Midbrain (tissue), 1 donor: ENCODE results near the gene SF3B5.
A peak's percentile ranks its signal among the peaks of the same experiment; 100 is the strongest.
"Not testable (repeated sequence)": the region's sequence is repeated elsewhere in the genome, so short reads cannot be mapped to it uniquely, and the experiment has no call there.

Source experiments
- DNase-seq: peaks from one replicate; lab custom pipeline; 2025; lab: John Stamatoyannopoulos, UW

The SF3B5 gene

DNA sequence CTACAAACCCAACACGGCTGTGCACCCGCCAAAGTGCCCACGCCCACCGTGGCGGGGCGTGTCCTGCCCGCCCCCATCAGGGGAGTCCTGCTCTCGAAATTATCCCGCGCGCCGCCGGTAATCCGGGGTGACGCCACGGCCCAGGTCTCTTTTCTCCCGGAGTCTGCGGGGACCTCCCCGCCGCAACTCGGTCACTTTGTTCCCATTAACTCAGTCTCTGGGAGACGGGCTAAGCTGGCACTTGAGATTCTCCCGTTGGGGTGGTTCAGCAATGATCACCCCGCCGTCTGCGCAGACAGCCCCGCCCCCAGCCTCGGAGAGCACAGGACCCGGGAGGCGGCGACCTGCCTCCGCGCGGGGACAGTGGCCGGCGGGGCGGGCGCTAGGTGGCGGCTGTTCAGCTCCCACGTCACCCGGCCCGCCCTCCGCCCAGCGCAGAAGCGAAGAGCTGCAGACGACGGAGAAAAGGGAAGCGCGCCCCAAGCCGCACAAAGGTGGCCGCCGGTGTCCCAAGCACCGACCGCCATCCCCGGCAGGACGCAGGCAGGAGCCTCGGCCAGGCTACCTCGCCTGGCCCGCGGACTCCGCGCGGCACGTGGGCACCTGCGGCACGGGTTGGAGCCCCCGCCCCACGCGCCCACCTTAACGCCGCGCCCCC, 31.5 kb downstream of the SF3B5 start:
- peak; percentile 63 for DNase-seq

DNA sequence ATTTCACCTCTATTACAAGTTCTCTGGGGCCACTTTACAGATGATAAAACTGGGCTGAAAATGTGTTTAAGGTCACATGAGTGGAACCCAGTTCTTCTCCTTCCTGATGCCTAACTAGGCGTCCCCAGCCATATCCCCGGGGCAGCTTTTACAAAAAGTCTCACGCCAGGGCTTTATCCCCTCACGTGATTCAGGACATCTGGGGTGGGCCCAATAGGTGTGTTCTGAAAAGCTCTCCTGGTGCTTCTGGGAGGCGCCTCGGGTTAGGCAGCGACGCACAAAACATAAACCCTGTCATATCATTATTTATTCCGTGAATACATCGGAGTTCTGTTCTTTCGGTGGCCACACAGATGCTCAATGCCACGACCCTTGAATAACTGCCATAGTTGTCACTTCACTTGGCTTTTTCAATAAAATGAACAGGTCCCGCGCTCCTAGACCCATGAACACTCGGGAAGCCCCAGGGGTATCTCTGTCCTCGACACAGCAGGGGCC, 32.1 kb downstream of the SF3B5 start:
- DNase-seq, result no peak

DNA sequence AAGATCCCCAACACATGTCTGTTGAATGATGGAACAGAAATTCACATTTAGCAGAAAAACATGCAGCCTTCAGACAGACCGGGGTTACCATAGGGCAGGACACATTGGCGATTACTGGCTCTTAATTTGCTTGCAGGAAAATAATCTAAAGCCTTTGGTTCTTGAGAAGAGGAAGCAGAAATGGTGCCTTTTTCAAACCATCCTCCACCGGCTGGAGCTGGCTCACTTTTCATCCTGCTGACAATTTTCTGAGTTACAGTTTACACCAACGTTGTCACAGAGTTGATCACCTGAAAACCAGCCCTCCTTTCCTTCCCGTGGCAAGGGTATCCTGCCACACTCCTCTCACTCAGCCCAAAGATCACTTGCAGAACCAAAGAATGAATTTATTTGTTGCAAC, 32.6 kb downstream of the SF3B5 start:
- no peak for DNase-seq

GRCh38 chr6:144059139-144059538, 36.2 kb downstream of the SF3B5 start:
- no peak for DNase-seq

DNA sequence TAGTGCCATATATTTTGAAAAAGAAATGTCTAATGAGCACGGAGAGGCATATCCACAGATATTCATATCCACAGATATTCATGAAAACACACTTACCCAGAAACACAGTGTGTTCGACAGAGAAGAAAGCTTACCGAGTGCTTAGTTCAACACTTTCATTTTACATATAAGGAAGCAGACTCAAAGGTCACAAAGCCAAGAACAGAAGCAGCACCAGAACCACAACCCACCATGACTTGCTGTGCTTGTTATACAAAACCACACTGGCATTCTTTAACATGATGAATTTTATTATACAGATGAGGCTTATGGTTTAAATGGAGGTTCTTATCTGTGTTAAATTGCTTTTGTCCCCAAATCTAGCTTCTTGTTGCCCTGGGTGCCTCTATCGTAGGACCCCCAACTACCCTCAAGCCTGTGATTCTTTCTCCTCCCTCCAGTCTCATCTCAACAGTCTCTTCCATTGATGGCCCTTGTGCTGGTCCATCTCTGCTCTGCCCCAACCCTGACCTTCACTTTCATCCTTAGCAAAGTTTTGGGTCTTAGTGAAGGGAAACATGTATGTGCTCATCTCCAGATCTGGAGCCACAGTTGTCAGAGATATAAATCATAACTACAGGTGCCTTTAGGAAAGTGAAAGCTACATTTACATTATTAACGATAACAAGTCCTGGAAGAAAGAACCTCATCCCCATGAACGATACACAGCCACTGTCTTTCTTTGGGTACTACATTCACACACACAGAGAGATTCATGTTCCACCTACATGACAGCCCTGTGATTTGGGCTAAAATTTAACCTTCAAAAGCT, 40.0 kb downstream of the SF3B5 start:
- DNase-seq, result no peak

DNA sequence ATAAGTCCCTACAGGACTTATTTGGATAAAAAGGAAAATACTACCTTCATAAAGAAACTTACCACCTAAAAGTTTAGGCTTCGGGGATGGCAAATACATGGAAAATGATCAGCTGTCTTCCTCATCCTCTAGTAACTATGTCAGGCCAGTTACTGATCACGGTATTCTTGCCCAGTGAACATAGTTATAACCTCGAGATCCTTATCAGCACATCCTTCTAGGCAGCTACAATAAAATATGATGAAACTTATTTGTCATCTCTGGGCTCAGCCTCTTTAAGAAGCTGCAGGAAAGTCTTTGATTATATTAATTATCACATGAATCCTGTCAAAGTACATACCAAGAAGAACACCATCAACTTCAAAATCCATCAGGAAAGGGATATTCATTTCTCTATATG, 41.8 kb downstream of the SF3B5 start:
- DNase-seq, result no peak

DNA sequence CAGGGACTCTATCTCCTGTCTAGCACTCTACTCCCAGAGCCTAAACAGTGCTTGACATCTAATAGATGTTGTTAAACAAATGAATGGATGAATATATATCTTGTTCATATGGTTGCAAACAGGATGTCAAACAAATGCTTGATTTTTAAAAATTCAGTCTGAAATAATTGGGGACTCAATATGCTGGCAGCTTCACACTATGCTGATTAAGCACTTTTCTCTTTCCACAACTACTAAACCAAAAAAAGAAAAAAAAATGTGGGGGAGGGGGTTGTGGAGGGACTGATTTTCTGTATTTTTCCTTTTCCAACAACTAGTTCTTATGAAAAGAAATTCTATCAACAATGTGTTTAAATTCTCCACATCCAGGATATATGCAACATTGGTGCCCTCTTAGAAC, 42.9 kb downstream of the SF3B5 start:
- no peak for DNase-seq

DNA sequence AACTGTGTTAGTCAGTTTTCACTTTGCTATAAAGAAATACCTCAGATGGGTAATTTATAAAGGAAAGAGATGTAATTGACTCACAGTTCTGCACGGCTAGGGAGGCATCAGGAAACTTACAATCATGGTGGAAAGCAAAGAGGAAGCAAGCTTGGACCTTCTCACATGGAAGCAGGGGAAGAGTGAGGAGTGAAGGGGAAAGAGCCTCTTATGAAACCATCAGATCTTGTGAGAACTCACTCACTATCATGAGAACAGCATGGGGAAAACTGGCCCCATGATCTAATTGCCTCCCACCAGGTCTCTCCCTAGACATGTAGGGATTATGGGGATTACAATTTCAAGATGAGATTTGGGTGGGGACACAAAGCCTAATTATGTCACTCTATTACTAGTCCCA, 46.0 kb downstream of the SF3B5 start:
- DNase-seq, result no peak

GRCh38 chr6:144047688-144048087, 47.7 kb downstream of the SF3B5 start:
- DNase-seq, result no peak

GRCh38 chr6:144046672-144047071, 48.7 kb downstream of the SF3B5 start:
- not testable (repeated sequence) for DNase-seq

DNA sequence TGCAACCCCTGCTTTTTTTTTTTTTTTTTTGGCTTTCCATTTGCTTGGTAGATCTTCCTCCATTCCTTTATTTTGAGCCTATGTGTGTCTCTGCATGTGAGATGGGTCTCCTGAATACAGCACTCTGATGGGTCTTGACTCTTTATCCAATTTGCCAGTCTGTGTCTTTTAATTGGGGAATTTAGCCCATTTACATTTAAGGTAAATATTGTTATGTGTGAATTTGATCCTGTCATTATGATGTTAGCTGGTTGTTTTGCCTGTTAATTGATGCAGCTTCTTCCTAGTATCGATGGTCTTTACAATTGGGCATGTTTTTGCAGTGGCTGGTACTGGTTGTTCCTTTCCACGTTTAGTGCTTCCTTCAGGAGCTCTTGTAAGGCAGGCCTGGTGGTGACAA, 50.4 kb downstream of the SF3B5 start:
- DNase-seq, result not testable (repeated sequence)
